B cell (primary cell): ENCODE data around the gene FHIP2A.

ENCODE experiments used
- CTCF ChIP-seq: fragments of 200-600 bp; IDR thresholded peaks from one replicate; pipeline ENCODE4 v1.8.0; 2022; ENCODE audit warnings: antibody characterized with exemption, mild to moderate bottlenecking
- EZH2 ChIP-seq: IDR thresholded peaks from 2 replicates; pipeline ENCODE4 v1.6.1; 2012; ENCODE audit warnings: borderline replicate concordance, low read depth, mild to moderate bottlenecking, moderate library complexity, low read length; ENCODE audit not compliant: insufficient read depth, poor library complexity, severe bottlenecking

DNA sequence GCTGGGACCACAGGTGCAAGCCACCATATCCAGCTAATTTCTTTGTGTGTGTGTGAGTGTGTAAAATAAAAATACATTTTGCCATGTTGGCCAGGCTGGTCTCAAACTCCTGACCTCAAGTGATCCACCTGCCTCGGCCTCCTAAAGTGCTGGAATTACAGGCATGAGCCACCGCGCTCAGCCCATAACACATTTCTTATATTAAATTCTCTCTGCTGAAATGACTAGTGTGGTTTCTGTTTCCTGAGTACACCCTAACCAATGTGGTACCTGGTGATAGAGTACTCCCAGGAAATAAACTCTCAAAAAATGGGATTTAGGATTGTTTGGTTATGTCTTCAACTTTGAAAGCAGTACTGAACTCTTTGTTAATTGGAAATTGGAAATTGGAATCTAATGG, 19.4 kb upstream of the FHIP2A start:
- no peak for TF ChIP-seq CTCF
- no peak for TF ChIP-seq EZH2
